ENCODE results near the gene PTGFRN.
"Not testable (repeated sequence)": the region's sequence is repeated elsewhere in the genome, so short reads cannot be mapped to it uniquely, and the experiment has no call there.

DNA sequence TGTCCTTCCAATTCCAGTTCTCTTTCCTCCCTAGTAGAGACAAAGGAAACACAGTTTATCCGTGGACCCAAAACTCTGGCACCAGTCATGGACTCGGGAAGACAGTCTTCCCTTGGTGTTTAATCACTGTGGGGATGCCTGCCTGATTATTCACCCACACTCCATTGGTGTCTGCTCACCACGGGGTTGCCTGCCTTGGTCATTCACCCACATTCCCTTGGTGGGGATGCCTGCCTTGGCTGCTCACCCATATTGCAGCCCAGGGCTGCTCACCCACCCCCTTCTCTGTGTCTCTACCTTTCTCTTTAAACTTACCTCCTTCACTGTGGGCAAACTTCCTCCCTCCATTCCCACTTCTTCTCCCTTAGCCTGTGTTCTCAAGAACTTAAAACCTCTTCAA lies 46.7 kb upstream of the PTGFRN start:
- TF ChIP-seq, protein P1, sequence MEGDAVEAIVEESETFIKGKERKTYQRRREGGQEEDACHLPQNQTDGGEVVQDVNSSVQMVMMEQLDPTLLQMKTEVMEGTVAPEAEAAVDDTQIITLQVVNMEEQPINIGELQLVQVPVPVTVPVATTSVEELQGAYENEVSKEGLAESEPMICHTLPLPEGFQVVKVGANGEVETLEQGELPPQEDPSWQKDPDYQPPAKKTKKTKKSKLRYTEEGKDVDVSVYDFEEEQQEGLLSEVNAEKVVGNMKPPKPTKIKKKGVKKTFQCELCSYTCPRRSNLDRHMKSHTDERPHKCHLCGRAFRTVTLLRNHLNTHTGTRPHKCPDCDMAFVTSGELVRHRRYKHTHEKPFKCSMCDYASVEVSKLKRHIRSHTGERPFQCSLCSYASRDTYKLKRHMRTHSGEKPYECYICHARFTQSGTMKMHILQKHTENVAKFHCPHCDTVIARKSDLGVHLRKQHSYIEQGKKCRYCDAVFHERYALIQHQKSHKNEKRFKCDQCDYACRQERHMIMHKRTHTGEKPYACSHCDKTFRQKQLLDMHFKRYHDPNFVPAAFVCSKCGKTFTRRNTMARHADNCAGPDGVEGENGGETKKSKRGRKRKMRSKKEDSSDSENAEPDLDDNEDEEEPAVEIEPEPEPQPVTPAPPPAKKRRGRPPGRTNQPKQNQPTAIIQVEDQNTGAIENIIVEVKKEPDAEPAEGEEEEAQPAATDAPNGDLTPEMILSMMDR (IDR thresholded peaks at IDR 0.05; ENCODE audit: poor library complexity): not testable (repeated sequence)
- not testable (repeated sequence) for TF ChIP-seq EZH2 (IDR thresholded peaks at IDR 0.05; ENCODE audit: borderline replicate concordance); EZH2phosphoT487 (IDR thresholded peaks at IDR 0.05; ENCODE audit: low read depth, severe bottlenecking, unreplicated experiment)

Measured in hepatocyte (in vitro differentiated cells).